Astrocyte (in vitro differentiated cells and primary cell): ENCODE measurements around the gene RASGRP2. TPM values are rescaled to one million over a fixed set of nuclear protein-coding genes. Genes with fewer than 3 reads are reported as not detected.

Source experiments
- DNase-seq: peaks from one replicate; pipeline ENCODE4 v3.0.0-alpha.2; 2010; ENCODE audit warnings: low read depth
- FAIRE-seq: peaks from 2 replicates; lab custom pipeline; 2011; peaks lifted over from hg19 to GRCh38; lab: Jason Lieb, UNC
- H2AFZ ChIP-seq: 2 replicates; pipeline ENCODE4 v1.6.0; 2012; ENCODE audit warnings: low read depth, low read length, inconsistent platforms
- H3K27ac ChIP-seq: 2 replicates; pipeline ENCODE4 v1.5.1; 2011; ENCODE audit warnings: low read depth, low read length, inconsistent platforms
- H3K27me3 ChIP-seq: 2 replicates; pipeline ENCODE4 v1.6.0; 2011; ENCODE audit warnings: low read length, inconsistent platforms; ENCODE audit not compliant: insufficient read depth
- H3K36me3 ChIP-seq: 2 replicates; pipeline ENCODE4 v1.5.1; 2011; ENCODE audit warnings: low read length, inconsistent platforms; ENCODE audit not compliant: insufficient read depth
- H3K4me1 ChIP-seq: 2 replicates; pipeline ENCODE4 v1.5.1; 2011; ENCODE audit warnings: low read length, inconsistent platforms; ENCODE audit not compliant: insufficient read depth
- H3K4me2 ChIP-seq: 2 replicates; pipeline ENCODE4 v1.6.0; 2012; ENCODE audit warnings: low read length, inconsistent platforms
- H3K4me3 ChIP-seq: 2 replicates; pipeline ENCODE4 v1.5.1; 2011; ENCODE audit warnings: low read depth, mild to moderate bottlenecking, low read length, inconsistent platforms; ENCODE audit not compliant: insufficient read depth
- H3K79me2 ChIP-seq: 2 replicates; pipeline ENCODE4 v1.6.0; 2012; ENCODE audit warnings: mild to moderate bottlenecking, low read length, inconsistent platforms; ENCODE audit not compliant: insufficient read depth
- H3K9ac ChIP-seq: 2 replicates; pipeline ENCODE4 v1.6.0; 2012; ENCODE audit warnings: mild to moderate bottlenecking, low read length, inconsistent platforms
- H3K9me3 ChIP-seq: 2 replicates; pipeline ENCODE4 v1.5.1; 2012; ENCODE audit warnings: low read depth, mild to moderate bottlenecking, low read length, inconsistent platforms; ENCODE audit not compliant: insufficient read depth
- H4K20me1 ChIP-seq: 2 replicates; pipeline ENCODE4 v1.6.0; 2012; ENCODE audit warnings: low read length, inconsistent platforms; ENCODE audit not compliant: insufficient read depth
- H3K27ac Mint-ChIP-seq: one replicate; pipeline ENCODE4 v1.8.0; 2021; ENCODE audit warnings: mild to moderate bottlenecking, mixed read lengths; ENCODE audit not compliant: unreplicated experiment
- H3K27me3 Mint-ChIP-seq: one replicate; pipeline ENCODE4 v1.8.0; 2021; ENCODE audit warnings: low read depth, mixed read lengths; ENCODE audit not compliant: unreplicated experiment
- H3K36me3 Mint-ChIP-seq: one replicate; pipeline ENCODE4 v1.8.0; 2021; ENCODE audit warnings: low read depth, mixed read lengths; ENCODE audit not compliant: unreplicated experiment
- H3K4me1 Mint-ChIP-seq: one replicate; pipeline ENCODE4 v1.8.0; 2021; ENCODE audit warnings: low read depth, mixed read lengths; ENCODE audit not compliant: unreplicated experiment
- H3K4me3 Mint-ChIP-seq: one replicate; pipeline ENCODE4 v1.8.0; 2021; ENCODE audit warnings: mild to moderate bottlenecking, moderate library complexity, mixed read lengths; ENCODE audit not compliant: unreplicated experiment
- H3K9me3 Mint-ChIP-seq: one replicate; pipeline ENCODE4 v1.8.0; 2021; ENCODE audit warnings: mild to moderate bottlenecking, mixed read lengths; ENCODE audit not compliant: unreplicated experiment
- CTCF ChIP-seq: IDR thresholded peaks from 2 replicates; pipeline ENCODE4 v1.5.1; 2011; ENCODE audit warnings: low read depth, mild to moderate bottlenecking, inconsistent platforms, low read length, moderate library complexity; ENCODE audit not compliant: insufficient read depth
- EZH2 ChIP-seq: IDR thresholded peaks from 2 replicates; pipeline ENCODE4 v1.6.1; 2012; ENCODE audit warnings: mild to moderate bottlenecking, low read length, inconsistent platforms; ENCODE audit not compliant: insufficient read depth
- total RNA-seq: library from RNA; stranded (reverse); gene quantifications from 2 replicates; pipeline ENCODE4 v1.2.1, GENCODE V29; 2021

RASGRP2 gene
- total RNA-seq, 1 donor from 2014 or later: 3.9 TPM

GRCh38 chr11:64750361-64751054 lies 6.6 kb upstream of the RASGRP2 start:
- peak overlapping the region; percentile 27 for H3K27ac Mint-ChIP-seq
- Histone ChIP-seq H3K27me3 (no peaks in the 10 kb centered on the region), H3K4me1 (peaks cover 4% of the 10 kb centered on the region), H3K4me3 (no peak overlapping the region), H3K36me3 (no peaks in the 10 kb centered on the region), H3K27ac (no peak overlapping the region), H2AFZ (no peak overlapping the region), H4K20me1 (no peaks in the 10 kb centered on the region), H3K79me2 (no peaks in the 10 kb centered on the region), H3K9ac (no peak overlapping the region), H3K4me2 (no peak overlapping the region), H3K9me3 (no peaks in the 10 kb centered on the region)
- FAIRE-seq (no peak), DNase-seq (no peak)
- H3K4me3 Mint-ChIP-seq: no peak overlapping the region
- H3K27me3 Mint-ChIP-seq: peaks cover 14% of the 10 kb centered on the region
- TF ChIP-seq CTCF (peak; percentile 4), EZH2 (no peak)
- peaks cover 9% of the 10 kb centered on the region for H3K36me3 Mint-ChIP-seq
- no peaks in the 10 kb centered on the region for H3K9me3 Mint-ChIP-seq
- H3K4me1 Mint-ChIP-seq: no peaks in the 10 kb centered on the region

- DNase-seq: peak; percentile 55
- Mint-ChIP-seq H3K36me3 (peaks cover 9% of the 10 kb centered on the region), H3K4me1 (peaks cover 2% of the 10 kb centered on the region), H3K9me3 (no peaks in the 10 kb centered on the region), H3K27ac (no peak overlapping the region), H3K4me3 (no peak overlapping the region), H3K27me3 (peaks cover 18% of the 10 kb centered on the region)
- Histone ChIP-seq H3K4me3 (no peak overlapping the region), H3K27me3 (peaks cover 16% of the 10 kb centered on the region), H2AFZ (no peak overlapping the region), H4K20me1 (peaks cover 5% of the 10 kb centered on the region), H3K36me3 (no peaks in the 10 kb centered on the region), H3K27ac (no peak overlapping the region), H3K4me1 (peaks cover 21% of the 10 kb centered on the region), H3K9me3 (no peaks in the 10 kb centered on the region), H3K4me2 (no peak overlapping the region), H3K79me2 (no peaks in the 10 kb centered on the region), H3K9ac (no peak overlapping the region)
- FAIRE-seq: no peak
- TF ChIP-seq CTCF (no peak), EZH2 (no peak)
These were observed 4.2 kb upstream of the RASGRP2 start for GRCh38 chr11:64747961-64748665.

- no peaks in the 10 kb centered on the region for H3K79me2 ChIP-seq
- peaks cover 5% of the 10 kb centered on the region for H4K20me1 ChIP-seq
- H3K27ac ChIP-seq: no peak overlapping the region
- no peaks in the 10 kb centered on the region for H3K36me3 ChIP-seq
- H3K27me3 Mint-ChIP-seq: peaks cover 13% of the 10 kb centered on the region
- no peaks in the 10 kb centered on the region for H3K9me3 Mint-ChIP-seq
- H3K4me3 ChIP-seq: no peak overlapping the region
- H3K27ac Mint-ChIP-seq: no peak overlapping the region
- no peak overlapping the region for H3K4me2 ChIP-seq
- H3K4me1 Mint-ChIP-seq: peaks cover 2% of the 10 kb centered on the region
- H3K9ac ChIP-seq: no peak overlapping the region
- no peak overlapping the region for H2AFZ ChIP-seq
- peaks cover 24% of the 10 kb centered on the region for H3K4me1 ChIP-seq
- TF ChIP-seq EZH2 (no peak), CTCF (no peak)
- no peak for DNase-seq
- no peak overlapping the region for H3K4me3 Mint-ChIP-seq
- peaks cover 3% of the 10 kb centered on the region for H3K36me3 Mint-ChIP-seq
- peaks cover 31% of the 10 kb centered on the region for H3K27me3 ChIP-seq
- H3K9me3 ChIP-seq: no peaks in the 10 kb centered on the region
- FAIRE-seq: no peak
These were observed 2.5 kb upstream of the RASGRP2 start for GRCh38 chr11:64746486-64746885.
